C1 segment of cervical spinal cord (tissue), 14 donors: ENCODE results near the gene TEKT4.
A peak's percentile ranks its signal among the peaks of the same experiment; 100 is the strongest.
"Not testable (repeated sequence)": the region's sequence is repeated elsewhere in the genome, so short reads cannot be mapped to it uniquely, and the experiment has no call there.

Experiments used
- DNase-seq, 14 donors: peaks; one replicate each; lab custom pipeline; 2025; lab: John Stamatoyannopoulos, UW

The TEKT4 gene

GRCh38 chr2:94871226-94872087, at the start of gene TEKT4:
Gene TEKT4 (plus strand): TSS chr2:94871430. CDS start chr2:94871580, 150 bp downstream.
- no peak for DNase-seq

DNA sequence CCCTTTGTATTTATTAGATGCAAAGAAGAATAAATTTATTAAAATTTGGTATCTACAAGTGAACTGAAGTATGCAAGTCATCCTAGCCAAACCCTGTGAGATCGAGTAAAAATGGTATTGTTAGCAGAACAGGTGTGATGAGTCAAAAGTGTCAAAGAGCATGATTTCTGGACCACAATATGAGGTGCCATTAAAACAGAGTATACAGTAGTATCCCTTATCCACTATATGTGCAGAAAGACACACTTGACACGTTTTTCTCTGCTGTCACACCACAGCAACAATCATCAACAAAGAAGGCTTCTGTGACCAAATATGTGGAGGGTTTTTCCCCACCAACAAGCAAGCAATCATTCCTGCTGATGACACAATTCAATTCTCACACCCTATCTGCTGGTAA, 32.0 kb upstream of the TEKT4 start:
- DNase-seq: not testable (repeated sequence)

DNA sequence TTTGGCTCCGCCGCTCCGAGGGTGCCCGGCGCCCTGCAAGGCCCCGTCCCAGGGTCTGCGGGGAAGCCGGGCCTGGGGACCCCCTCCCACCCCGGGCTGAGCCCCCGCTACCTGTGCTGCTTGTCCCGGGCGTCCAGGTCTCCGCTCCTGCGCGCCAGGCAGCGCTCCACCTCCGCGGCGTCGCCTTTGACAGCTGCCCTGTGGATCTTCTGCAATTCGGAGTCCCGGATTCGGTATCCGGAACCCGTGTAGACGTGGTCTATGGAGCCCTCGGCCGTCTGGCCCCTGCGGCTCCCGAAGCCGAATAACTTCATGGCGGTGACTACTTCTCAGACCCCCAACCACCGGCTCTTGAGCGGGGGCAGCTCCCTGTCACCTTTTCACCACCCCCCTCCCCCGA, 14.4 kb upstream of the TEKT4 start:
- not testable (repeated sequence) for DNase-seq

- DNase-seq: not testable (repeated sequence)
These were observed 13.7 kb upstream of the TEKT4 start for GRCh38 chr2:94857367-94858162.

DNA sequence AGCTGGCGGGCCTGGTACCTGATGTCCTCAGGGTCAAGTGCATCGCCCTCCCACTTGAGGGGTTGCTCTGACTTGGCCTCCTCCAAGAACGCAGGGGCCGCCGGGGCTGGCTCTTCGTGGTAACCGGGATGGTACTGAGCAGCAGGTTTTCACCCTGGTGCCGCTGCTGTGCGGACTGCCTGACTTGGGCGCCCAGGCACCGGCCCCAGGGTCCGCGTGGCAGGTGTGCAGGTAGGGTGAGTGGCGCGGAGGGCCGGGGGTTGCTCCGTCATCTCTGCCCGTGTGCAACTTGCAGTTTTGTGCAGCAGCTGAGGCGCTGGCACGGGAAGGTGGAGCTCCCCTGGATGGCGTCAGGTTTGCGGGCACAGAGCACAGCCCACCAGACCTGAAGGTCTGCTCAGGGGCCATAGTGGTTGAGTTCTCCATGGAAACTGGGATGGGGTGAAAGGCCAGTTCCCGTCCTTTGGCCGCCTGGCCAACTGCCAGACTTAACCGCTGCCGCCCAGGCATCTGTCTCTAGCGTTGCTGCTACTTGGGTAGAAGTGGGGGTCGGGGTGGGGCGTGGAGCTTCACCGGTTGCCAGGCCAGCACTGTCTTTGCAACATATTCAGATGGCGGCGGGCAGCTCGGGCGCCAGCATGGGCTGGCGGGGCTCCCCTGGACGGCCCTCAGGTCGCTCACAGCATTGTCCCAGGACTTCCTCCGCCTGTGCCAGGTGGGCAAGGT, 12.9 kb upstream of the TEKT4 start:
- not testable (repeated sequence) for DNase-seq

DNA sequence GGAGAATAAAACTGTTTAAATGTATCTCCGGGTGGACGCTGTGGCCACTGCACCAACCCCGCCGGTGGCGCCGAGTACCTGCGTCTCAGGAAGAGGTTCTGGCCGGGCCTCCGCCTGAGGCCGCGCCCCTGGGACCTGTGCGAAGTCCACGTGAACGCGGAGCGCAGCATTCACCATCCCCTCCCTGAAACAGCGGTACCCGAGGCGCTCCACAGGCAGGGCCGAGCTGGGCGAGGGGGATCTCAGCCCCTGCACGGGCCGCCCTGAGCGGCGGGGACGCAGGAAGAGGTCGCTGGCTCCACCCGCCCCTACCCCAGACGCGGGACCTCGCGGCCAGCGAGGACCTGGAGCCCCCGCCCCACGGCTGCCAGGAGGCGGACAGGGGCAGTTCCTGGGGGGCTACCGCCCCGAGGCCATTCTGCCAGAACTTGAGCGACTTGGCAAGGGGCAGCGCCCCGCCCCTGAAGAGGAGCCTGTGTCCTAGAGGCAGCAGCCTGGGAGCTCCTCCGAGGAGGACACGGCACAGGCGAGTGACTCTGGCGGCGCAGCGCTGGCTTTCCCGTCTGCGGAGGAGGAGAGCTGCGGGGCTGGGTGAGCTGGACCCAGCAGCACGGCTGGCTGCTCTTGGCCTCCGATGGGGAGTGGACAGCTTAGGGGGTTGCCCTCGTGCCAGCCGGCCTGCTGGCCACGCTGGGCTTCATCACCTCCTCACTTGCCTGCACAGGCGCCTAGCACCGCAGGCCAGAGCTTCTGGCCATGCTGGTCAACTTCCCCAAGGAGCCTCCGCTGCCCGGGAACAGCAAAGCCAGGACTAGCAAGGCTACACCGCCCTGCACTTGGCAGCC, 9.7 kb upstream of the TEKT4 start:
- DNase-seq: no peak

- not testable (repeated sequence) for DNase-seq
These were observed 8.3 kb upstream of the TEKT4 start for GRCh38 chr2:94862903-94863302.

DNA sequence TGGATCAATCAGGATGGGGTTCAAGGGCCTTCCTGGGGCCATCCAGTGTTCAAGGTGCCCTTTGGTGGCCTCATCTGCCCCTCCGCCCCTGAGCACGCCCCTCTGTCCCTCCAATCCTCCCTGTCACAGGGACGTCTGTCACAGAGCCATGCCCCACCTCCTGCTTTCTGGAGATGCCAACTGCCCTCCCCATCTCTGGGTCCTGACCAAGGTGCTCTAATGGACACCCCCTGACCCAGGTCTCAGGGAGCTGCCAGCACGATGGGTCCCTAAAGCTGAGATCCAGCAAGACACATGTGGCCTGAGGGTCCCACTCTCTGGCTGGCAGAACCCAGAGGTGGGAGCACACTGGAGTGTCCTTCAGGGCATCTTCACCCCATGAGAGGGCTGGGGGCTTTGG, 2.1 kb upstream of the TEKT4 start:
- DNase-seq: no peak

GRCh38 chr2:94869552-94870439, 1.4 kb upstream of the TEKT4 start:
- no peak for DNase-seq

- DNase-seq: no peak
These were observed 597 bp upstream of the TEKT4 start for GRCh38 chr2:94870440-94871225.

DNA sequence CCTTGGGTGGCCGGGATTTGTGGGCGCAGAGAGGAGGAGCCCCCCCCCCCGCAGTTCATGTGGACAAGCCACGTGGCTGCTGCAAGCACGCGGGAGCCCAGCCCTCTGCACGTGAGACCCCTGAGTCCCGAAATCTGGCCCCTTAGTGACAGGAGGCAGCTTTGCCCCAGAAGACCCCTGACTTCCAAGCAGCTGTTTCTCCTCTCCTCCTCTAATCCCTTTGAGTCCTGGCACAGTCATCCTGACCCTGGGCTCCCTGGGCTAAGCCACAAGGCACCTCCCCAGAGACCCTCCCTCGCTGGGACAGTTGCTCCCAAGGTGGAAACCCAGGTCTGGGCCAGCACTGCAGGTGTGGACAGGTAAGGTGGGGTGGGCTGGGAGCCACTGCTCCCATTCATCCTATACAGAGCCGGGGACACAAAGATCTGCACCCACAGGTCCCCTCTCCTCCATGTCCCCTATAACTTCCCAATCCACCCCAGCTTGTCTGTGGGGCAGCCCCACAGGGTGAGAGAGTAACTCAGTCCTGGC, 923 bp downstream of the TEKT4 start:
- DNase-seq: no peak

- DNase-seq: no peak
These were observed 1.6 kb downstream of the TEKT4 start for GRCh38 chr2:94872676-94873361.

DNA sequence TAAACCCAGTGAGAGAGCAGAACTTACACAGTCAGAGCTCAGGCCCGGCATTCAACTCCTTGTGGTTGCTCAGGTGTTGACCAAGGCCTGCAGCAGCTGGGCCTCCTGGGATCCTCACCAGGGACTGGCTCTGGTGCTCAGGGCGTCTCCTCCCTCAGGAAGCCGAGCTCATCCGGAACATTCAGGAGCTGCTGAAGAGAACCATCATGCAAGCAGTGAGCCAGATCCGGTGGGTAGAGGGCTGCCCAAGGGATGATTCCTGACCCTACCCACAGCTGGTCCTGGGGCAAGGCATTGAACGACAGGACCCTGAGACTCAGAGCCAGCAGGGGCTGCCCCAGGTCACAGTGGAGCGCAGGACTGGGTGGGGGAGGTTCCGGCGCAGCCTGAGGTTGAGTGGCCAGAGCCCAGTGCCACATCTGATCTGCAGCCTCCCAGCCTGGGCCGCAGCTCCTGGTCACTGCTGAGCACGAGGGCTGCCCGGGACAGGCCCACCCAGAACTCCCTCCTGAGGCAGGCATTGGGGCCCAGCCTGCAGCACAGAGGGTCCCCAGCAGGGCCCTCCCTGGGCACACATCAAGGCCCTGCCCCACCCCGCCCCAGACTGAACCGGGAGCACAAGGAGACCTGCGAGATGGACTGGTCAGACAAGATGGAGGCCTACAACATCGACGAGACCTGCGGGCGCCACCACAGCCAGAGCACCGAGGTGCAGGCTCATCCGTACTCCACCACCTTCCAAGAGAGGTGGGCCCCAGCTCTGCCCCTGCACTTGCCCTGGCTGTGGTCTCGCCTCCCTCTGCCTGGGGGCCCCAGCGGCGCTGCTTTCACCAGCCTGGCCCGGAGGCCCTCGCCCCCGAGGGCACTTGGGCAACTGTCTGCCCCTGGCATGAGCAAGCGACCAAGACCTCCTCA, 2.4 kb downstream of the TEKT4 start:
- no peak for DNase-seq

GRCh38 chr2:94874277-94874997, 3.2 kb downstream of the TEKT4 start:
- peak in 5 of 14 donors; percentile 0 to 33 (median 19) for DNase-seq

GRCh38 chr2:94875064-94875819, 4.0 kb downstream of the TEKT4 start:
- no peak for DNase-seq
